Fibroblast of villous mesenchyme (primary cell): ENCODE measurements around the gene STARD5. TPM values are rescaled to one million over a fixed set of nuclear protein-coding genes. Genes with fewer than 3 reads are reported as not detected.

Experiments
- DNase-seq: peaks from one replicate; pipeline ENCODE4 v3.0.0-alpha.2; 2010; ENCODE audit warnings: low read depth
- H3K4me3 ChIP-seq: 2 replicates; pipeline ENCODE4 v1.5.1; 2011; ENCODE audit warnings: low read depth, mild to moderate bottlenecking, low read length
- total RNA-seq: library from RNA; depleted of rRNA; stranded (reverse); fragments of >200 nt; gene quantifications from 2 replicates; pipeline ENCODE4 v1.2.3, GENCODE V29; 2012
- TF ChIP-seq, protein P1 (sequence below): IDR thresholded peaks from 2 replicates; pipeline ENCODE4 v1.5.1; 2012; ENCODE audit warnings: low read depth, mild to moderate bottlenecking, low read length; ENCODE audit not compliant: insufficient read depth

Gene STARD5
- total RNA-seq, 1 donor: 14.7 TPM

DNA sequence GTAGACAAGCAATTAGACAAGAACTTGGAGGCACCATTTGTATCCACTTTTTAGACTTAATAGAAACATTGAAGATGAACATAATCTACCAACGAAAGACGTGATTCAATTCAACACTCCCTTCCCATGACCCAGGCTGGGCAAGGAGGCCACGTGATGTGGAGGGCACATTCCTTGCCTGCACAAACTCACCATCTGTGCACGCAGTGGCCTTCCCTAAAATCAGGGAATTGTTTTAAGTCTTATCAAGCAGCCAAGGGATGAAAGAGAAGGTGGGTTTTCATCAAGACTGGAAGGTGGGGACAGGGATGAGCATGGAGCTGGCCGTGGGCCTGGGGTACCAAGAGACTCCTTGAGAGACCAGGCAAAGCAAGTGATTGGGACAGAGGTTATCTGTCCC, 13.5 kb downstream of the STARD5 start:
- DNase-seq: no peak
- H3K4me3 ChIP-seq: no peak overlapping the region
- TF ChIP-seq, protein P1, sequence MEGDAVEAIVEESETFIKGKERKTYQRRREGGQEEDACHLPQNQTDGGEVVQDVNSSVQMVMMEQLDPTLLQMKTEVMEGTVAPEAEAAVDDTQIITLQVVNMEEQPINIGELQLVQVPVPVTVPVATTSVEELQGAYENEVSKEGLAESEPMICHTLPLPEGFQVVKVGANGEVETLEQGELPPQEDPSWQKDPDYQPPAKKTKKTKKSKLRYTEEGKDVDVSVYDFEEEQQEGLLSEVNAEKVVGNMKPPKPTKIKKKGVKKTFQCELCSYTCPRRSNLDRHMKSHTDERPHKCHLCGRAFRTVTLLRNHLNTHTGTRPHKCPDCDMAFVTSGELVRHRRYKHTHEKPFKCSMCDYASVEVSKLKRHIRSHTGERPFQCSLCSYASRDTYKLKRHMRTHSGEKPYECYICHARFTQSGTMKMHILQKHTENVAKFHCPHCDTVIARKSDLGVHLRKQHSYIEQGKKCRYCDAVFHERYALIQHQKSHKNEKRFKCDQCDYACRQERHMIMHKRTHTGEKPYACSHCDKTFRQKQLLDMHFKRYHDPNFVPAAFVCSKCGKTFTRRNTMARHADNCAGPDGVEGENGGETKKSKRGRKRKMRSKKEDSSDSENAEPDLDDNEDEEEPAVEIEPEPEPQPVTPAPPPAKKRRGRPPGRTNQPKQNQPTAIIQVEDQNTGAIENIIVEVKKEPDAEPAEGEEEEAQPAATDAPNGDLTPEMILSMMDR: no peak

DNA sequence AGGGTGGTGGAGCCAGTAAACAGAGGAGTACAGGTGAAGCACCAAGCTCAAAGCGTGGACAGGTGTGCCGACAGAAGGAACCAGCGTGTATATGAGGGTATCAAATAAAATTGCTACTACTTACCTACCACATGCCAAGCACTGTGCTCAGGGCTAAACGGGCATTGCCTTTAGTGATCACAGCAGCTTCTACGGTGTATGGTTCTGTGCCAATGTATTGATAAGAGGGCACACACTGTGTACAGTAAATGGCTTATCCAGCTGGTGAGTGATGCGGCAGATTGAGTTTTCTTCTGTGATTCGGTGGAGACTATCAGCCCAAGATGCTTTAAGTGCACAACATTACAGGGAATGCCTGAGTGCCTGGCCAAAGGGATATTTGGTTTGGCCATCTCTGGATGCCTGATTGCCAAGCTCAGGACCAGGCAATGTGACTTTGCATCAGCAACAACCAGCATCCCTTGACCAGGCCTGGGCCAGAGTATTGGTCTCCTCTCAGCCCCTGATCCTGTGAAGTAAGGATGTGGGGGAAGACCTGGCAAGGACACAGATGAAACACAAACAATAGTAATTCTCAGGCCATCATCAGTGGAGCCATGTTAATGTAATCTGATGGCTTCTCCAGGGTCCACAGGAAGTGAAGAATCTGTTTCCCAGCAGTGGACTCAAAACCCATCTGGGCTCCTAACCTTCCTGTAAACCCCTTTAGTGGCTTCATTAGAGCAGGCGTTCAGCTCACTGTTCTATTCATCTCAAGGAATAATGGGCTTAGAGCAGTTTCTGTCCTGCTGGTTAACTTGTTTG, 14.1 kb downstream of the STARD5 start:
- TF ChIP-seq, protein P1: no peak
- no peak for DNase-seq
- H3K4me3 ChIP-seq: no peak overlapping the region

DNA sequence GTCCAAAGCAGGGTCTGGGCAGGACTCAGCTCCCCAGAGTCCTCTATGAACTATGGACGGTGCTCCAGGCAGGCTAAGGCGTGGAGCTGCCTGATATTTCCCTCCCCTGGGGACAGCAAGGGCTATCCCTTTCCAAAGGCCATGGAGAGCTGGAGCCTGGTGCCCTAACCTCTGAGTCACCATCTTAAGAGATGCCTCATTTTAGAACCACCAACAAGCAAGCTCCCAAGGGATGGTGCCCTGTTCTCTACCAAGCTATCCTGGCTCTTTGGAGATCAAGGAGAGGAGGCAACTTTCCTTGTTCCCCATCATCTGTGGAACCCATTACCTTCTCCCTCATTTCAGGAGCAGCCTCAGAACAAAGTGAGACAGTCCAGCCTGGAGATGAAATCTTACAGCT, 15.7 kb downstream of the STARD5 start:
- no peak overlapping the region for H3K4me3 ChIP-seq
- TF ChIP-seq, protein P1: no peak
- DNase-seq: no peak

DNA sequence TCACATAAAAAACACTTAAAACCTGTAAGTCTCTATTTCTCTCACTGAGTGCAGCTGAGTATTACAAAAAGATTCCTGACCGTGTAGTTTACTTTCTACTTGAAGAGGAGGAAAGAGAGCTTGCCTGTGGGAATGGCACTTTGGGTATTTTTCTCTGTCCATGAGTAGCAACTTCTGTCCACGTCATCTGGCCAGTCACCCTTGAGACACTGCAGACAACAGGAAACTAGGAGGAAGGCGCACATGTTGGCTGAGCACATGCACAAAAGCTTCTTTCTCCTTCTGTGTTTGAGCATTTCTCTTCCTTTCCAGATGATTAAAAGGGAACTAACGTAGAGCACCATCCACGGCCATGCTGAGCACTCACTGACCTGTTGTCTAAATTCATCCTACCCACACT, 19.7 kb downstream of the STARD5 start:
- TF ChIP-seq, protein P1: no peak
- no peak overlapping the region for H3K4me3 ChIP-seq
- peak; percentile 80 for DNase-seq

DNA sequence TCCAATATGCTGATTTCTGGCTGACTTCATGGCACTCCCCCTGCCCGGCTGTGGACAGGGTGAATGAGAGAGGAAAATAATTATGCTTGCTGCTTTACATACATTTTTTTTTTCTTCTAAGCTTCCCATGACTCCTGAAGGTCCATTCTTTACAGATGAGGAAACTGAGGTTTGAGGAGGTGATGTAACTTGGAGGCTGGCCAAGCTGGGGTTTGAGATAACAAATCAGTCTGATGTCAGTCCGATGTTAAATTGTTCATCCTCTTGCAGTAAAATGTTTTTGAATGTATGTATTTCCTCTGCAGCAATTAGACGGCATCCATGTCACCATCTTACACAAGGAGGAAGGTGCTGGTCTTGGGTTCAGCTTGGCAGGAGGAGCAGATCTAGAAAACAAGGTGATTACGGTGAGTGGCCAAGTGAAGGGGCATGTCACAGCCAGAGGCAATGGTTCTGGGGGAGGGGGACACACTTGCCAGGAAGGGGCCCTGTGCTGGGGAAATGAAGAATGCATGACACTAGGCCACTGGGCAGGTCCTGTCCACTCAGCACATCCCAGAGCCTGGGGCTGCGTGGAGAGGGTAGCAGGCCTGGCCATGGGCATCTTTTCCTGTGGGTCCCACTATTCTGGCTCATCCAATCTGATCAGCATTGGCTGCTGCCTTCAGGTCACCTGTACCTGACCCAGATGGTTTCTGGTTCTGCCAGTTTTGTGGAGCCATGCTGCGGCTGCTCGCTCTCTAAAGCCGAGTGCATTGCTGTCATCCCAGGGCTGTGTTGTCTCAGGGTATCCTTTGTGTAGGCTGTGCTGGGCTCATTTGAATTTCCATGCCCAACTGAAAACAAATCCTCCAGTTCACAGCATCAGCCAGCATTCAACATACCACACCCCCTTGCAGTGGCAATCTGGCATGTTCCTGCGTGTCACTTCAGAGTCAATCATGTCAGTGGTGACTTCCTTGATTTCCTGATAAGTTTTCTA, 20.4 kb downstream of the STARD5 start:
- no peak for DNase-seq
- no peak overlapping the region for H3K4me3 ChIP-seq
- TF ChIP-seq, protein P1: no peak

DNA sequence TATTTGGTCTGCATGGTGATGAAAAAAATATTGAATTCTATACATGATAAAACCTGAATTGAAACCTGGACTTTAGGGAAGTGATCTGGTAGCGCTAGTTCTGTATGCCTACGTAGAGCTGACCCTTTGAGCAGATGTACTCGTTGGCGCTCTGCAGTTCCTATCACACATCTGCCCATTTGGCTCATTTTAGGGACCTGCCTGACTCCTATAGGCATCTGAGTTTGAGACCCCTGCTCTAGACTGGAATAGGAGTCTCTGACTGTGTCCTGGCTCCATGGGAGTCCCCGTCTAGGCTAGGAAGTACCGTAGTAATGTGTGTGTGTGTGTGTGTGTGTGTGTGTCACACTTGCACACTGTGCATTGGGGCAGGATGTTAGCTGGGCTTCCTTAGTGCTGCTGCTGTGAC, 21.2 kb downstream of the STARD5 start:
- H3K4me3 ChIP-seq: no peak overlapping the region
- DNase-seq: no peak
- TF ChIP-seq, protein P1: no peak
